ENCODE measurements around the gene ARL8B.

ARL8B gene

DNA sequence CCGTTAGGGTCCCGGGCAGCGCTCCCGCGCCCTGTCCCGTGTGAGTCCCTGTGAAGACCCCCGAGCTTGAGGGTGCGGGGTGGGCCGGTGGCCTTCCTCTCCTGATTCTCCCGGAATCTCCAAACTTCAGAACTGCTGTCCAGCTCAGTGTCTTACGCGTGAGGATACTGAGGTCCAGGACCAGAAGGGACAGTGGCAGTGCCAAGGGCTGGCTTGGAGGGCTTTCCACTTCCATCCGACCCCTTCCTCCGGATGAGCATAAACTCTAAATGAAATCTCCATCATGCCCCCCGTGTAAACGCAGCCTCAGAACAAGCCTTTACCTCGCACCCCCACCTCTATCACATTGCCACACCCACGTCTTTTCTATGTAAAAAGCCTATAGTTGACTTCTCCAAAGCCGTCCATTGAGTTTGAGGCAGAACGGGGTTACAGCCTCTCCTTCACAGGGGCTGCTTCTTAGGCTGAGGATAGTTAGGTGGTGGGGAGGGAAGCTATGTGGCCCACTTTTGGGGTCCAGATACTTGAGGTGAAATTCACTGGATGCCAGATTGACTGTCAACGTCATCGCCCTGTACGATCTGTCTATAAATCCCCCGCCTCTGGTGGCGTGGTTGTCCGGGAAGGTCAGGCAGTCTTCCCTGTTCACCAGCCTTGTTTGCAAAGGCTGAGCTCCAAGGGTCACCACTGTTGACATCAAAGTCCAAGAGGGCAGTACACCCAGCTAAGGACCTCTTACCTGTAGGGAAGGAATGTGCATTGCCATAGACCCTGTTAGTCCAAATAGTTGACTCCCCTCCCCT, 66.5 kb downstream of the ARL8B start:
- no peak for DNase-seq

DNA sequence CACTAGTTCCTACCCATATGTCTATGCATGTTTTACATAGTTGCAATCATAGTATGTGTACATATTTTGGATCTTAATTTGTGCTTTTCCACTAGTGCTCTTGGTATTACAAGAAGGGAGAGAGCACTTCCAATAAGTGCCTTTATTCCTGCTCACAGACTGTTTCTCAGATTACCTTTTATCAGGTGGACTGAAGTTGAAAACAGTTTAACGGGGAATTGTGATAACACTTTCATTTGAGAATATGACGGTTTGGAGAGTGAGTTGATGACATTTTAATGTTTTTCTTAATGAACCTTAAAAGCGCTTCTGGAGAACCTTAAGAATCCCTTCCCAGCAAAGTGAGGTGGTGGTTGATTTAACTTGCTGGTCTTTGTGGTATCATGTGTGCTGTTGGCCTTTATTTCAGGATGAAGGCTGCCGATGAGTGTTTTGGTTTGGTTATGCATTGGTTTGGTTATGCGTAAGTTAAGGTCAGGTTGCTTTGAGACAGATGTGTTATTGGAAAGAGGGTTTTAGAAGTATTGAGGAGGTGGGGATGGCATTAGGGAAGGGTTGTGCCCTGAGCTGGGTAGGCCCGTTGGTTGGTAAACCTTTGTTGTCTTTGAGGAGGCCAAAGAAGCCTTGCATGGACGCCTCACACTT, 68.2 kb downstream of the ARL8B start:
- no peak for DNase-seq

DNA sequence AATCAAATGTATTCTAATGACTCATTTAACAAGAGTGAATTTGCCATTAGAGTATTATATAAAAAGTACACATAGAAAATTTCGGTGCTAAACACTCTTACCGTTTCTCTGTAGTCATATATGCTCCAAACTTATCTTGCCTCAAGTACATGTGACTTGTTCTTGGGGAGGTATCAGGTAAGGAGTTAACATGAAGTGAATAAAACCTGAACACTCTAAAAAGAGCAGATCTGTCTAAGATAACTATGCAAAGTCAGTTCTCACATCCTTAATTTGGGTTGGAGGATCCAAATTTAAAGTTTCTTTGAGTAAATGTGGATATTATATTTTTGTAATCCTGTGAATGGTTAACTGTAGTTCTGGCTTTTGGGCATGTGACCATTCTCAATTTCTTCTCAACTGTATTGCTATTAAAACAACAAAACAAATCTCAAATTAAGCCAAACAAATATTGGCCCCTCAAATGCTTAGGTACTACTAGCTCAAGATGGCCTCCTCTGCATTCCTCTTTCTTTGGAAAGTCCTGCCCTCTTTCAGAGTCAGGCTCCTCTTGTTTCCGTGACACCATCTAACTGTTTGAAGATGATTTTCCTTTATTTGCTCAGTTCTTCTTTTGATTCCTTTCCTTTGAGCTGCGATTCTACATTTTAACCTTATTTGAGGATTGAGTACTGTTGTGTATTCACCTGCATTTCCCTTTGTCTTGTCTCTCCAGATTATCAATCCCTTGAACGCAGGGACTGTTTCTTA, 69.6 kb downstream of the ARL8B start:
- no peak for DNase-seq

DNA sequence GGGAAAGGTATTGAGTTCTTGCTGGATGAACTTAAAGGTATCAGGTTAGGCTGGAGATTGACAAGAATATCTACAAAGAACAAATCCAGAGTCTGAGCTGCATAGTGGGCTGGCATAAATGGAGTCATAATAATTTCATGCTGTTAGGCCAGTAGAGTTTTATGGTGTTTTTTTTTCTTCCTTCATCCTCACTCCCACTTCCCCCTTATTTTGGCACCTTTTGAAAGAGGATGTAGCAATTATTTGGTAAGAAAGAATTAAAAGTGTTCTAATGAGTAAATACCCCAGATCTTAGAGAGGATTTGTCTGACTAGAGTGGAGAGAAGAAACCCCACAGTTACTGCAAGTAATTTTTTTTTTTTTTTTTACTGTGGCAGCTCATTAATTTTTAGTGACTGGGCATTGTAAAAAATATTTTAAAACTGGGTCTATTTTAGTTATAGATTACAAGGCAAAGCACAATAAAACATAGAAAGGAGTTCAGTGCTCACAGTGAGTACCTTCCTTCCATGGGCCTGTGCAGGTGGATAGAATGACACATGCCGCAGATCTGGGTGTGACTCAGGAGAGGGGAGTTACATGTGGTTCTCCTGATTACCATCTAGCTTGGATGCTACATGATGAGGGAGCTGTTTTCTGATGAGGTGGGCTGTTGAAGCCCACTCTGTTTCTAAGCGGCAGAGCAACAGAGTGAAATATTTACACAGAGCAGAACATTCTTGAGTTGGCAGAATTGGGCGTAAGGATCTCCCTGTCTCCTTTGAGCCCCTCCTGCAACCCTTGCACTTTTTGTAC, 70.7 kb downstream of the ARL8B start:
- no peak for DNase-seq

DNA sequence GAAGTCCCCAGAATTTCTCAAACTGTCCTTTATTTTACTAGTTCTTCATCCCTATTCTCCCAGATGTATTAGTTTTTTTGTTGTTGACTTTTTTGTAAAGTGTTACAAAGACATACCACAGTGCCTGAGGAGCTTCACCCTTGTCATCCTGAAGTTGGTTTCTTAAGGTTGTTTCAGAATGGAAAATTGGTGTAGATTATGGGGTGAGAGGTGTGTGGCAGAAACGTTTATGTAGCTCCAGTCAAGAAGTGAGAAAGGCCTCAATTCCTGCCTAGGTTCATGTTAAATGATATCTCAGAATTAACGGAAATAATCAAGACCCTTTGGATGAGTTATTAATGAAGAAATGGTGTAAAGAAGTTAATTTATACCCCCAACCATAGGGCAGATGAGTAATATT, 72.2 kb downstream of the ARL8B start:
- no peak for DNase-seq

DNA sequence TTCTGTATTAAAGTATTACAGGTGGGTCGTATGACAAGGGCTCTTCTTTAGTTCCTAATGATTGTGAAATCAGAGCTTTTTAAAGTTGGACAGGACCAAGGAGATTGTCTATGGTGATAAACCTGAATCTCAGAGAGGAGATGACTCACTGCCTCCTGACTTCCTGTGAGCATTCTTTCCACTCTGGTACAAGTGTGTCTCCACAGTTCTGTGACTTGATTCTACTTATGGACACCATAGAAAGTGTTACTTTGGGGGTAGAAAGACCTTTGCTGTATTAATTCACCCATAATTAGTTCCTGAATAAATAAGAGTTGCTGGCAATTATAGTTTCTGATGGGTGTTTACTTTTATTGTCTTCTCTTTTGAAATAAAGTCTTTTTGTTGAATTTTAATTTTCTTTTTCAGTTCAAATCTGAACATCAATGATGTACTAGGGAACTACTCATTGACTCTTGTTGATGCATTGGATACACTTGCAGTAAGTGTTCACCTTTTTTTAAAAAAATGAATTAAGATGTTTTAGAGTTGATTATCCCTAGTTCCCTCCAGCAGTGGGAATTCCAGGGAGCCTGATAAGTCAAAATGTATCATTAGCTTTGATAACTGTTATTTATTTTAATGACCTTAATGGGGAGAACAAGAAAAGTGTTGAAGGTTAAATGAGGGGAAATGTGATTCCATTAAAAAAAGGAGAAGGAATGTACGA, 72.9 kb downstream of the ARL8B start:
- DNase-seq, result no peak

DNA sequence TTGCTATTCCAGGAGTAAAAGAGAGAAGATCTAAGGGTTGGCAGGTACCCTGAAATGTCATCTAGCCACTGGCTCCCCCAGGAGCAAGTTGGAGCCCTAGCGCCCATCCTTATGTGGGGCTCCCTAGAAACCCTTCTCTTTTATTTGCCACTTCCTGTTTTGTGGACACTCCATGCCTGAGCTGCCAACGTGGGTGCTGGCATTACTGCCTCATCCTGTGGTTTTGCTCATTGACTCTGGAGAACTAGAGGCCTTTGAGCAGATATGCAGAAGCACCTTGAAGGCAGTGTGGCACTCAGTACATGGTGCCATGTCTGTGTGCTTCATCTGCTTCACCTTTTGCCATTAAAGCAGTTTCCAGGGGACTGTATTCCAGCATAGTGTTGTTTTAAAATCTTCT, 73.5 kb downstream of the ARL8B start:
- no peak for DNase-seq

DNA sequence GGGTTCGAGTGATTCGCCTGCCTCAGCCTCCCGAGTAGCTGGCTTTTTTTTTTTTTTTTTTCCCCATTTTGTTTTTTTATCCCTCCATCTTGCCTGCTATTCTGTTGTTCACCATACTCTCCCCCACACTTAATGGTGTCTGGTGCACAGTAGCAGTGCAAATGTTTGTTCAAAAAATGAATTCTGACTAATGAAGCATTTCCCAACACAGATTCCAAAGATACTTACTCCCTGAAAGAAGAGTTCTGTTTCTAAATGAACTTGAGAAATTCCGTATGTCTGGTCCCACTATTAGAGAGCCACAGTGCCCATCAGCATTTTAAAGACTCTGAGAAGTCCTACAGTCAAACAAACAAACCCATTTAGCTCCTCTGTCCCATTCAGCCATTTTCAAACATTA, 74.9 kb downstream of the ARL8B start:
- DNase-seq, result no peak

DNA sequence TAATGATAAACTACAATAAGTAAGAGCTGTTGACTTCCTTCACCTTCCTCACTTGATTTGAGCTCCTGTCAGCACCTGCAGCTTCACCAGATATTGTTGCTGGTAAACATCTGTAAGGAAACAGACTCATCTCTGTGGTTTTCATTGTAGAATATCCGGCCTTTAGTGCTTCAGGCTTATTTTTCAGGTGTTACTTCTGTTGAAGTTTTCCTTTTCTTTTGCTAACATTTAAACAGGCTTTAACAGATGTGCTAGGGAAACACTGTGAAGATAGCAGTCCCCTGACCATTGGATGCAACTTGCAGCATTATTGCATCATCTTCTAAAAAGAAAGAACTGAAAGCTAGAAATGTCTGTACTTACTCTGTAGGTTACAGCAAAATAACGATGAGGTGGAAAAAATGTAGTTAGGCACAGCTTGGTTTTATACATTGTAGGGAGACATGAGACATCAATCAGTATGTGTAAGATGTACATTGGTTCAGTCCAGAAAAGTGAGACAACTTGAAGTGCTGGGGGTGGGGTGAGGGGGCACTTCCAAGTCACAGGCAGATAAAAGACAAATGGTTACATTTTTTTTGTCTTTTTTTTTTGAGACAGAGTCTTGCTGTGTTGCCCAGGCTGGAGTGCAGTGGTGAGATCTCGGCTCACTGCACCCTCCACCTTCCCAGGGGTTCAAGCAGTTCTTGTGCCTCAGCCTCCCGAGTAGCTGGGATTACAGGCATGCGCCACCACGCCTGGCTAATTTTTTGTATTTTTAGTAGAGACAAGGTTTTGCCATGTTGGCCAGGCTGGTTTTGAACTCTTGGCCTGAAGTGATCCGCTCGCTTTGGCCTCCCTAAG, 75.6 kb downstream of the ARL8B start:
- DNase-seq, result no peak

DNA sequence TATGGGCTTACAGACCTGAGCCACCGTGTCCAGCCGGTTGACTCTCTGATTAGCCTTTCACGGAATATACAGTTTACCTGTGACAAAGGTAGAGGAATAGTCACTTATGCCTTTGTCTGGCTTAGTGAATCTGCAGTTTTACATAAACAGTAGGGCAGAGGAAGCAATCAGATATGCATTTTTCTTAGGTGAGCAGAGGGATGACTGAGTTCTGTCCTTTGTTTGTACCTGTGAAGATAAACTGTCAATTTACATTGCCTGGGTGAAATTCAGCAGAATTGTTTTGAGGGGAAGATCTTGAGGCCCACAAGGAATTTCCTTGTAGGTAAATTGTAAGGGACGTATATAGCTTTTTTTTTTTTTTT, 76.2 kb downstream of the ARL8B start:
- no peak for DNase-seq

DNA sequence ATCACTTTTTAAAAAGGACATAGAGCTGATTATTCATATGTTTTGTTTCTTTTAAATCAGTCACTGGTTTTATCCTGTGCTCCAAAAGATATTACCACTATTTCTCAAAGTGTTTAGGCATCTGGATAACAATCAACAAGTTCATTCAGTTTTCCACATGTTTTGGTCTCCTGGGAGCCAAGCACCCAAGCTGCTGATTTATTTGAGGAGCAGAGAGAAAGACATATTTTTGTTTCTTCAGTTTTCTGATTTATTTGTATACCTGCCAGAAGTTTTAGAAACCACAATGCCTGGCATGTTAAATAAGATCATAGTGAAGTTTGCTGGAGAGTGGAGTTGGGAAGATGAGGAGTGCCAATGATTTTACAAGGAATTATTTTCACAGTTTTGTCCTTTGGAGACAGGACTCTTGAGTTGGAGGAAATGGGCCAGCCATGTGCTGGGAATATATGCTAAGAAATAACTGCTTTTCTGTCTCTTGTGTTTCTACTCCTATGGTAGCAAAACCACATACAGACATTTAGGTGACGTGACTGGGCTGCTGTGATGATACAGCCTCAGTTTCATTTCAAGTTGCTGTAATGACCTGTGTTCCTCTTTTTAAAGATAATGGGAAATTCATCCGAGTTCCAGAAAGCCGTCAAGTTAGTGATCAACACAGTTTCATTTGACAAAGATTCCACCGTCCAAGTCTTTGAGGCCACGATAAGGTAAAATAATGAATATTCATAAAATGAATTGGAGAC, 77.1 kb downstream of the ARL8B start:
- DNase-seq, result no peak

DNA sequence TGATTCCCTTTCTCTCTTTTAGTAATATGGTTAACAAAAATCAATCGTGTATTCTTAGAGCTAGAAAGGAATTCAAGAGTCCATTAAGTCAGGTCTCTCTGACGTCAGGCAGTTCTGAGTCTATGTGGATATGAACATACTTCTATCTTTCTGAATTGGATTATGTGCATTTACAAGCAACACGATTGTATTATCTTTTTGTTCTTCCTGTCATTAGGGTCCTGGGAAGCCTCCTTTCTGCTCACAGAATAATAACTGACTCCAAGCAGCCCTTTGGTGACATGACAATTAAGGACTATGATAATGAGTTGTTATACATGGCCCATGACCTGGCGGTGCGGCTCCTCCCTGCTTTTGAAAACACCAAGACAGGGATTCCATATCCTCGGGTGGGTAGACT, 79.4 kb downstream of the ARL8B start:
- DNase-seq, result no peak

DNA sequence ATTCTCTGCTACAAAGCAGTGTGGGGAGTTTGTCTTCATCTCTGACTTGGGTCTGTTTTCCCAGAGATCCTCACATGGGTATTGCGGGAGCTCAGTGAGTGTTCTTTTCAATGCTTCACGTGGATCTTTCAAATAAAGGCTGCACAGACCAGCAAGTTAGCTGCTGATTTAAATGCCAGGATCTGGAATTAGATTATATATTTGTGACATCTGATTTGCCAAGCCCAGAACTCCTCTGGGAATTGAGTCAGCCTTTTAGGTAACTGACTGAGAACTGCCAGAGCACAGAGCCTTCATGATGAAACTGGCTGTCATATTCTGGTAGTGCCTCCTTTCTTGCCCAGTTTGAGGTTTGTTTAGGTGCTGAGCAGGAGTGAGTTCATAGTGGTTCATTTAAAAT, 80.1 kb downstream of the ARL8B start:
- DNase-seq, result no peak

DNA sequence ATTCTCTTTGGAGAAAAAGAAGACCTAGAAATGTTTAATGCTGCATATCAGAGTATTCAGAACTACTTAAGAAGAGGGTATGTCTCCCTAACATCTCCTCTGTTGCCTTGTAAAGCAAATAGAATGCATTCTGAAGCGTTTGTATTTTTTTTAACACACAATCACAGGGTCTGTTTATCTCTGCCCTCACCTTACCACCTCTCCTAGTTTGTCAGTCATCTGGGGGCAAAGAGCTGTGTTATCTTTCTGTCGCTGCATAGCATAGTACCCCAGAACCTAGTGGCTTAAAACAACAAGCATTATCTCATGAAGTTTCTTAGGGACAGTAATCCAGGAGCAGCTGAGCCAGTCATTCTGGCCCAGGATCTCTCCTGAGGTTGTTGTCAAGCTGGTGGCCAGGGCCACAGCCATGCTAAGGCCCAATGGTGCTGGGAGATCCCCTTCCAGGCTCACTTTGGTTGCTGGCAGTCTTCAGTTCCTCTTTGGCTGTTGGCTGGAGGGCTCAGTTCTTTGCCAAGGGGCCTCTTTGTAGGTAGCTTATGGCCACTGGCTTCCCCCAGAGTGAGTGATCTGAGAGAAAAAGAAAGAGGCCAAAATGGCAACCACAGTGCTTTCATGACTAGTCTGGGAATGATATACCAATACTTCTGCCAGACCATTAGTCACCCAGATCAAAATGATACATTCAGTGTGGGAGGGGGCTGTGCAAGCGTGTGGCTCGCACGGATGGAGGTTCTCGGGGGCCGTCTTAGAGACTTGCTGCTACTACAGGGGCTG, 83.3 kb downstream of the ARL8B start:
- DNase-seq, result no peak

DNA sequence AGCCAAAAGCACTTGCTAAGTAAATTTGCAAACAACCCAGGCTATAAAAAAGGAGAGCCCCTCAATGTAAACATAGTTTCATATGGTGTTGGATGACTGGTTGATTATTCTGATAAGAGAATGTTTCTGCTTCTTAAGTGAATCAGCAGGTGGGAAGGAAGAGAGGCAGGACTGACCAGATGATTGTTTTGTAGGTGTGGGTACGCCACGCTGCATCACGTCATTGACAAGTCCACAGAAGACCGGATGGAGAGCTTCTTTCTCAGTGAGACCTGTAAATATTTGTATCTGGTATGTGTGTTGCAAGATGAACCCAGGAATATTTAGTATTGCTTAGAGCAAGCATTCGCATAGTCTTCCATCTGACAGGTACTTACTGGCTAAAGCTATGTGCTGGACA, 88.8 kb downstream of the ARL8B start:
- DNase-seq, result no peak

DNA sequence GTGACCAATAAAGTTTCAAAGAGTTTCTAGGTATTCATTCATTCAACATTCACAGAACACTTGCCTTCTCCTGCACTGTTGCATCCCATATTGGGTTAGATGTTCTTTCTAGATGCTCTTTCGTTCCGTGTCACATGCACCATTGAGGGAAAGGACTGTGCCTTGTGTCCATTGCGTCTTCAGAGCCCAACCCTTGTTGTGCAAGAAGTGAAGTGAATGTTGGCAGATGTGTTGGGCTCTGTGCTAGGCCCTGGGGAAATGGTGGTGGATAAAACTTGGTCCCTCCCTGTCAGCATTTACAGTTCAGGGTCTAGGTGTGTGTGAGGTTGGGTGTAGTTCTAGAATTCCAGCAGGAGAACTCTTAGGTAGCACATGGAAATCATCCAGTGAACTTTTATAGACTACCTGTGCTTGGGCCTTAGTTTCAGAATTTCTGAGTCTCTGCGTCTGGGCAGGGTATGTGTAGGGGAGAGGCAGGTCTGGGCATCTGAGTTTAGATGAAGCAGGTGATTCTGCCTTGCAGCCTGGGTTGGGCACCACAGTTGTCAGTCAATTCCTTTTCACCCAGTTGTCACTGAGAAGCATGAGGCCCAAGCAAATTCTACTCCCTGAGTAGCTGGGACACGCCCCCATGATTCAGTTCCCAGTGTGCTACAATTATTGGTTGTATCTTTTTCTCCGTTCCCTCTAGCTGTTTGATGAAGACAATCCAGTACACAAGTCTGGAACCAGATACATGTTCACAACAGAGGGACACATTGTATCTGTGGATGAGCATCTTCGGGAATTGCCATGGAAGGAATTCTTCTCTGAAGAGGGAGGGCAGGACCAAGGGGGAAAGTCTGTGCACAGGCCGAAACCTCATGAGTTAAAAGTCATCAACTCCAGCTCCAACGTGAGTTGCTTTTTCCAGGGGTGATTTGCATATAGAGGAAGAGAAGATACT, 90.8 kb downstream of the ARL8B start:
- DNase-seq, result no peak

DNA sequence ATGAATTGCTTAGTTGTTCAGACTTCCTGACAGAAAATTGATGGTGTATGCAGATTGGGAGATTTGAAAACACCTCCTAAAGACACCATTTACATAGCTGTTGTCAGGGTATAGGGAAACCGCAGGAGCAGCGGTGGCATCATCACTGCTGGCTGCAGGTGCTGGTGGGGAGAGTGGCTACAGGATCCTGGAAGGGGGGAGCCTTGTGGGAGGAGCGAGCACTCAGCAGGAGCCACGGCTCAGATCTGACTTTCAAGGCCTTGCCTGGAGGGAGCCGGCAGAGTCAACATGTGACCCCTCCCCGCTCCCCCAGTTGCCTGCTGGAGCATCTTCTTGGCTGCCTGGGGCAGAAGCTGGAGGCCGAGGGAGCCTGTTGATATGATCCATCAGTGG, 91.5 kb downstream of the ARL8B start:
- DNase-seq, result no peak

DNA sequence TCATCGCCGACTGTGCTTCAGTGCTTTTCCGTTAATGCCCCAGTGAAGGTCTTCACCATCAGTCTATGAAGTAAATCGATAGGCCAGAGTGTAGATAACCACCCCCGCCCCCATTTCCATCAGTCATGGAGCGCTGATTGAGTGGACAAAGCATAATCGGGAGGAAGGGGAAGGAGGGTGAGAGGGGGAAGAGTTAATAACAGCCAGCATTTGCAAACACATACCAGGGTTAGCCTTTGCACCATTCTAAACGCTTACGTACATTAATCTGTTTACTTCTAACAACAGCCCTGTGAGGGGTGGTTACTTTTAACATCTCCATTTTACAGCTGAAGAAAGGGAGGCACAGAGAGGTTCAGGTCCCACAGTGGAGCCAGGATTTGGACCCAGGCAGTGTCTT, 92.3 kb downstream of the ARL8B start:
- DNase-seq, result no peak
